B cell (primary cell): ENCODE data around the gene THAP11. TPM values are rescaled to one million over a fixed set of nuclear protein-coding genes. Genes with fewer than 3 reads are reported as not detected.

ENCODE experiments used
- ATAC-seq: fragments of 200-7000 bp; cut with Tn5 transposase; one replicate; pipeline ENCODE4 v1.10.0; 2021; ENCODE audit warnings: low read depth, mild to moderate bottlenecking, moderate number of reproducible peaks, moderate library complexity
- CTCF ChIA-PET: fragments of 350-600 bp; sonication (Branson Sonifier 250); formaldehyde crosslinking; loops from one replicate; lab custom pipeline; 2021; ENCODE audit warnings: antibody characterized with exemption, inconsistent platforms; lab: Charles Lee
- POLR2A ChIA-PET: fragments of 350-600 bp; sonication (Branson Sonifier 250); formaldehyde crosslinking; loops from one replicate; lab custom pipeline; 2021; ENCODE audit warnings: antibody characterized with exemption; lab: Charles Lee
- DNase-seq: peaks from one replicate; pipeline ENCODE4 v3.0.0; 2013
- H2AFZ ChIP-seq: 2 replicates; pipeline ENCODE4 v1.6.1; 2012; ENCODE audit warnings: mild to moderate bottlenecking, low read depth, low read length; ENCODE audit not compliant: insufficient read depth, poor library complexity, severe bottlenecking
- H3K27ac ChIP-seq, 2 donors: 1 replicate in 1 of 2; 2 replicates in 1 of 2; pipeline ENCODE4 v1.5.1; 2012 to 2013; ENCODE audit warnings: low read length in 2 of 2, mild to moderate bottlenecking in 2 of 2, moderate library complexity in 1 of 2
- H3K27me3 ChIP-seq, 4 experiments: fragments of 200-600 bp in 1 of 4; sonication (generic) in 1 of 4; replicated peaks in 1 of 4; 1 replicate in 2 of 4; 2 replicates in 2 of 4; pipeline versions ENCODE4 v1.6.1 to v1.7.0; 2013 to 2016; ENCODE audit warnings: low read length in 3 of 4, mild to moderate bottlenecking in 2 of 4, mixed read lengths in 1 of 4, moderate library complexity in 1 of 4; ENCODE audit not compliant: insufficient read depth in 4 of 4, control insufficient read depth in 3 of 4; ENCODE audit errors: control extremely low read depth in 1 of 4
- H3K36me3 ChIP-seq, 2 experiments: replicated peaks in 1 of 2; 1 replicate in 1 of 2; 2 replicates in 1 of 2; pipeline versions ENCODE4 v1.6.1 to v1.7.1; 2013; ENCODE audit warnings: low read length in 1 of 2; ENCODE audit not compliant: insufficient read depth in 2 of 2, control insufficient read depth in 1 of 2; ENCODE audit errors: control extremely low read depth in 1 of 2, extremely low read depth in 1 of 2
- H3K4me1 ChIP-seq, 2 donors: fragments of 200-600 bp in 1 of 2; sonication (generic) in 1 of 2; 1 replicate in 1 of 2; 2 replicates in 1 of 2; pipeline versions ENCODE4 v1.5.1 to v1.6.1; 2013 to 2017; ENCODE audit warnings: low read length in 2 of 2; ENCODE audit not compliant: control insufficient read depth in 2 of 2, insufficient read depth in 2 of 2
- H3K4me2 ChIP-seq: replicated peaks from 2 replicates; pipeline ENCODE3; 2012; ENCODE audit warnings: mild to moderate bottlenecking, low read depth, low read length; ENCODE audit not compliant: poor library complexity, severe bottlenecking
- H3K4me3 ChIP-seq, 5 experiments: fragments of 200-600 bp in 1 of 5; sonication (generic) in 1 of 5; 1 replicate in 3 of 5; 2 replicates in 2 of 5; pipeline versions ENCODE4 v1.5.1 to v1.7.0; 2011 to 2016; ENCODE audit warnings: low read length in 4 of 5, mild to moderate bottlenecking in 4 of 5, low read depth in 2 of 5, control low read depth in 1 of 5, moderate library complexity in 1 of 5; ENCODE audit not compliant: insufficient read depth in 1 of 5; ENCODE audit errors: control extremely low read depth in 1 of 5, extremely low read depth in 1 of 5
- H3K79me2 ChIP-seq: fragments of 200-600 bp; sonication (generic); one replicate; pipeline ENCODE4 v1.6.0; 2016; ENCODE audit warnings: low read length; ENCODE audit not compliant: control insufficient read depth, insufficient read depth
- H3K9ac ChIP-seq: fragments of 200-600 bp; sonication (generic); 2 replicates; pipeline ENCODE4 v1.6.1; 2017; ENCODE audit warnings: mild to moderate bottlenecking, low read length, moderate library complexity
- H3K9me3 ChIP-seq, 3 donors: one replicate each; pipeline versions ENCODE4 v1.6.1 to v1.7.1; 2013; ENCODE audit warnings: low read length in 2 of 3; ENCODE audit not compliant: control insufficient read depth in 2 of 3, insufficient read depth in 1 of 3; ENCODE audit errors: control extremely low read depth in 1 of 3
- H4K20me1 ChIP-seq: 2 replicates; pipeline ENCODE4 v1.6.0; 2012; ENCODE audit warnings: mild to moderate bottlenecking, low read length; ENCODE audit not compliant: insufficient read depth, control insufficient read depth, poor library complexity, severe bottlenecking
- H3K27ac Mint-ChIP-seq: one replicate; pipeline ENCODE4 v1.8.0; 2021; ENCODE audit warnings: mixed read lengths
- H3K27me3 Mint-ChIP-seq: one replicate; pipeline ENCODE4 v1.8.0; 2021; ENCODE audit warnings: mixed read lengths
- H3K4me1 Mint-ChIP-seq: one replicate; pipeline ENCODE4 v1.8.0; 2021; ENCODE audit warnings: mixed read lengths
- H3K4me3 Mint-ChIP-seq: one replicate; pipeline ENCODE4 v1.8.0; 2021; ENCODE audit warnings: mixed read lengths
- H3K9me3 Mint-ChIP-seq: one replicate; pipeline ENCODE4 v1.8.0; 2022; ENCODE audit warnings: mixed read lengths; ENCODE audit not compliant: insufficient read depth
- CTCF ChIP-seq: fragments of 200-600 bp; IDR thresholded peaks from one replicate; pipeline ENCODE4 v1.8.0; 2022; ENCODE audit warnings: antibody characterized with exemption, mild to moderate bottlenecking
- EZH2 ChIP-seq: IDR thresholded peaks from 2 replicates; pipeline ENCODE4 v1.6.1; 2012; ENCODE audit warnings: borderline replicate concordance, low read depth, mild to moderate bottlenecking, moderate library complexity, low read length; ENCODE audit not compliant: insufficient read depth, poor library complexity, severe bottlenecking
- WGBS: methylation state at CpG from one replicate; pipeline ENCODE4 v1.1.5; 2013; ENCODE audit warnings: missing lambda C conversion rate; ENCODE audit not compliant: insufficient coverage; 5-methylcytosine and 5-hydroxymethylcytosine counted together
- intact Hi-C: fragments of 100-400 bp; cut with micrococcal nuclease; formaldehyde crosslinking; loops from one replicate; pipeline ENCODE4 v1.10.0; 2022
- polyA plus RNA-seq: library from polyadenylated mRNA; depleted of rRNA; stranded (reverse); fragments of >200 nt; gene quantifications from 2 replicates; pipeline ENCODE4 v1.2.3, GENCODE V29; 2012
- total RNA-seq, 2 donors: library from RNA; stranded (reverse); fragments of 120-200 nt in 1 of 2; gene quantifications; 1 replicate in 1 of 2; 2 replicates in 1 of 2; pipeline versions ENCODE4 v1.2.3 to v1.2.4, GENCODE V29; 2013 to 2022

THAP11 gene
- total and polyA plus RNA-seq, 2 donors (not counting 1 experiment from before 2014, with no cell fraction given): 24.4 to 42.7 TPM

GRCh38 chr16:67868290-67868689, 26.2 kb downstream of the THAP11 start:
- Mint-ChIP-seq H3K4me3 (no peak overlapping the region), H3K27me3 (no peaks in the 10 kb centered on the region), H3K27ac (no peak overlapping the region), H3K4me1 (peaks cover 12% of the 10 kb centered on the region), H3K9me3 (no peaks in the 10 kb centered on the region)
- intact Hi-C loops: no loop called here
- Histone ChIP-seq H3K9me3 (no peaks in the 10 kb centered on the region), H3K9ac (no peak overlapping the region), H3K4me3 (no peak overlapping the region), H3K4me2 (no peak overlapping the region), H4K20me1 (no peaks in the 10 kb centered on the region), H3K36me3 (peaks cover 0 to 38% of the 10 kb centered on the region in 2 experiments), H3K79me2 (peaks cover 15% of the 10 kb centered on the region), H3K4me1 (peaks cover 7 to 10% of the 10 kb centered on the region in 2 donors), H3K27ac (no peak overlapping the region), H2AFZ (no peak overlapping the region), H3K27me3 (no peaks in the 10 kb centered on the region)
- ATAC-seq: no peak
- ChIA-PET POLR2A (no interaction called here), CTCF (interaction anchor here (1.9 kb wide), 1 partner anchor 14 kb away, joined by 7 read pairs; no protein-coding TSS in a partner anchor)
- 100% methylated on average over 3 of the region's 6 CpGs for WGBS
- TF ChIP-seq EZH2 (no peak), CTCF (no peak)
- no peak for DNase-seq

- intact Hi-C loops: loop anchor here (5.0 kb wide), 1 partner anchor 37 kb away; no protein-coding TSS in a partner anchor
- Mint-ChIP-seq H3K4me1 (peaks cover 26% of the 10 kb centered on the region), H3K9me3 (no peaks in the 10 kb centered on the region), H3K27ac (no peak overlapping the region), H3K4me3 (no peak overlapping the region), H3K27me3 (no peaks in the 10 kb centered on the region)
- TF ChIP-seq CTCF: no peak
- Histone ChIP-seq H3K36me3 (peaks cover 0 to 36% of the 10 kb centered on the region in 2 experiments), H3K27ac (no peak overlapping the region), H3K79me2 (peaks cover 24% of the 10 kb centered on the region), H3K4me2 (no peak overlapping the region), H3K9me3 (no peaks in the 10 kb centered on the region), H3K4me3 (no peak overlapping the region), H2AFZ (no peak overlapping the region), H3K27me3 (no peaks in the 10 kb centered on the region), H3K4me1 (peaks cover 18 to 24% of the 10 kb centered on the region in 2 donors), H4K20me1 (peaks cover 12% of the 10 kb centered on the region), H3K9ac (no peak overlapping the region)
- ChIA-PET POLR2A (no interaction called here), CTCF (interaction anchor here (1.0 to 1.9 kb wide), 2 partner anchors 10 to 13 kb away, joined by 3 to 7 read pairs; no protein-coding TSS in a partner anchor)
- DNase-seq: no peak
- no peak for ATAC-seq
- 97% methylated on average over 6 of the region's 7 CpGs for WGBS
These were observed 27.5 kb downstream of the THAP11 start for GRCh38 chr16:67869653-67870052.
